Adrenal gland (tissue), 5 donors: ENCODE data around the gene LRBA.

ENCODE experiments used
- CTCF ChIP-seq, 6 experiments: fragments of 450-650 bp in 4 of 6; fragments of 200-600 bp in 2 of 6; sonication (generic) in 1 of 6; IDR thresholded peaks; 1 replicate in 5 of 6; 2 replicates in 1 of 6; pipeline versions ENCODE4 v1.5.1 to v1.8.0; 2016 to 2021; ENCODE audit warnings: antibody characterized with exemption in 6 of 6, mild to moderate bottlenecking in 2 of 6, moderate library complexity in 1 of 6
- POLR2A ChIP-seq, 2 donors: fragments of 450-650 bp; IDR thresholded peaks; one replicate each; pipeline ENCODE4 v1.6.1; 2017; ENCODE audit warnings: antibody characterized with exemption in 2 of 2, mild to moderate bottlenecking in 2 of 2, moderate library complexity in 1 of 2
- donor health status: DM: no; HTN: no; CAD: no.

- no peak for TF ChIP-seq CTCF (IDR thresholded peaks at IDR 0.05)
- no peak for TF ChIP-seq POLR2A (IDR thresholded peaks at IDR 0.05)
Observed at GRCh38 chr4:151013491-151013890, 1.6 kb downstream of the LRBA start.
